Stimulated activated CD4-positive, alpha-beta T cell treated with anti-CD3 and anti-CD28 coated beads, Interleukin-2, amount 100 ng/mL, for 48 hours (primary cell): Measurements from ENCODE around the gene USP17L29.
"Not testable (repeated sequence)": the region's sequence is repeated elsewhere in the genome, so short reads cannot be mapped to it uniquely, and the experiment has no call there.

Experiments used
- DNase-seq, 2 donors: peaks; one replicate each; pipeline ENCODE4 v3.0.0-alpha.2; 2020

USP17L29 gene

GRCh38 chr4:9353338-9353737 lies at the start of gene USP17L29:
USP17L29 (plus strand) TSS chr4:9353638; CDS start chr4:9353638, 0 bp downstream.
- DNase-seq: not testable (repeated sequence)

- DNase-seq: not testable (repeated sequence)
Observed at GRCh38 chr4:9324191-9324590, 29.2 kb upstream of the USP17L29 start.

- DNase-seq: not testable (repeated sequence)
Observed at GRCh38 chr4:9324865-9325264, 28.6 kb upstream of the USP17L29 start, which contains the start of gene USP17L24. USP17L24 (plus strand) TSS chr4:9325165; CDS start chr4:9325165, 0 bp downstream.

- DNase-seq: not testable (repeated sequence)
Observed at GRCh38 chr4:9329611-9330010, 23.8 kb upstream of the USP17L29 start, which contains the start of gene USP17L25. USP17L25 (plus strand) TSS chr4:9329911; CDS start chr4:9329911, 0 bp downstream.

GRCh38 chr4:9334358-9334757 lies 19.1 kb upstream of the USP17L29 start, which contains the start of gene USP17L26:
USP17L26 (plus strand) TSS chr4:9334658; CDS start chr4:9334658, 0 bp downstream.
- not testable (repeated sequence) for DNase-seq

- not testable (repeated sequence) for DNase-seq
Observed at GRCh38 chr4:9339103-9339502, 14.3 kb upstream of the USP17L29 start, which contains the start of gene USP17L5. USP17L5 (plus strand) TSS chr4:9339403; CDS start chr4:9339403, 0 bp downstream.

GRCh38 chr4:9343848-9344247 lies 9.6 kb upstream of the USP17L29 start, which contains the start of gene USP17L27:
USP17L27 (plus strand) TSS chr4:9344148; CDS start chr4:9344148, 0 bp downstream.
- not testable (repeated sequence) for DNase-seq

GRCh38 chr4:9348593-9348992 lies 4.8 kb upstream of the USP17L29 start, which contains the start of gene USP17L28:
USP17L28 (plus strand) TSS chr4:9348893; CDS start chr4:9348893, 0 bp downstream.
- not testable (repeated sequence) for DNase-seq

GRCh38 chr4:9350866-9351265 lies 2.6 kb upstream of the USP17L29 start:
- DNase-seq: not testable (repeated sequence)

- not testable (repeated sequence) for DNase-seq
Observed at GRCh38 chr4:9362829-9363228, 9.4 kb downstream of the USP17L29 start, which contains the start of gene USP17L30. USP17L30 (plus strand) TSS chr4:9363129; CDS start chr4:9363129, 0 bp downstream.

GRCh38 chr4:9379881-9380280 lies 26.4 kb downstream of the USP17L29 start:
- DNase-seq: not testable (repeated sequence)

GRCh38 chr4:9381012-9381534 lies 27.6 kb downstream of the USP17L29 start:
- DNase-seq: peak; percentile 9 to 49

- DNase-seq: no peak
Observed at GRCh38 chr4:9384126-9384525, 30.7 kb downstream of the USP17L29 start.

GRCh38 chr4:9389001-9389400 lies 35.6 kb downstream of the USP17L29 start:
- not testable (repeated sequence) for DNase-seq
